HuH-7 (cell line): ENCODE results near the gene USP36.
A peak's percentile ranks its signal among the peaks of the same experiment; 100 is the strongest.
"Not testable (repeated sequence)": the region's sequence is repeated elsewhere in the genome, so short reads cannot be mapped to it uniquely, and the experiment has no call there.

ENCODE experiments used
- DNase-seq: peaks from one replicate; pipeline ENCODE4 v3.0.0; 2011; ENCODE audit warnings: low spot score

The USP36 gene

DNA sequence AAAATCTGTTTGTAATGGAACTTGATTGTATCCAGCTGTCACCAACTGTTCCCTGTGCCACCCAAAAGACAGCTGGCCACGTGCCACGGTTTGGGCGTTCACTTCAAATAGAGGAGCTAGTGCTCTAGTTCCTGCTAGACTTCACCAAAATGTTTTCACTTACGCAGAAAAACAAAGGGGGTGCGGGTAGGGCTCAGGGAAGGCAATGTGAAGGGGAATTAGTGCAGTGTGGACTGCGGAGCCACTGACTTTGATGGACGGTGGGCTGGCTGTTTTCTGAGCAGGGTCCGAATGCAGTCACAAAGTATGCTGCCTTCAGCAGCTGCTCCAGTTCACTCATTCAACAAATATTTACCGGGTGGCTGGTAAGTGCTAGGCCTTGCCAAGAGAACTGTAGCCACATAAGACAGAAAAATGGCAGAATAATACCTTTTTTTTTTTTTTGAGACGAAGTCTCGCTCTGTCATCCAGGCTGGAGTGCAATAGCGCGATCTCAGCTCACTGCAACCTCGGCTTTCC lies 50.9 kb downstream of the USP36 start:
- no peak for DNase-seq

DNA sequence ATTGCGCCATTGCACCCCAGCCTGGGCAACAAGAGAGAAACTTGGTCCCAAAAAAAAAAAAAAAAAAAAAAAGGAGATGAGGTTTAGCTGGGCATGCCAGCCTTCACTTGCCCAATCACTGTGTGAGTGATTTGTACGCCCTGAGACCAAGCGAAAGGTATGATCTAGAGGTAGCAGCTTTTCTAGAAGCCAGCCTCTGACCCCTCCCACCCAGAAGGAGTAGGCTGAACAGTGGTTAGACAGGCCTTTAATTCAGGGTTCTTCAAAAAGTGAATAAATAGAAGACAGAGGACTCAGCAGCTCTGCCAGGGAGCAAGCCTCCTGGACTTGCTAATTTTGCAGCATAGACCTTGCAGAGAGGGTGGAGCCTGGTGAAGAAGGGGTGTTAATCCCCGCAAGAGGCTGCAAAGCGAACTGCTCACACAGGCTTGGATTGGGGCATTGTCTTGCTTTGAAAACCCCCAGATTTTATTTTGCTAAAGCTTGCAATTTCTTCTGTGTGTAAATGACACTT lies 51.4 kb downstream of the USP36 start:
- no peak for DNase-seq

GRCh38 chr17:78788451-78788850 lies 52.2 kb downstream of the USP36 start:
- DNase-seq = no peak

DNA sequence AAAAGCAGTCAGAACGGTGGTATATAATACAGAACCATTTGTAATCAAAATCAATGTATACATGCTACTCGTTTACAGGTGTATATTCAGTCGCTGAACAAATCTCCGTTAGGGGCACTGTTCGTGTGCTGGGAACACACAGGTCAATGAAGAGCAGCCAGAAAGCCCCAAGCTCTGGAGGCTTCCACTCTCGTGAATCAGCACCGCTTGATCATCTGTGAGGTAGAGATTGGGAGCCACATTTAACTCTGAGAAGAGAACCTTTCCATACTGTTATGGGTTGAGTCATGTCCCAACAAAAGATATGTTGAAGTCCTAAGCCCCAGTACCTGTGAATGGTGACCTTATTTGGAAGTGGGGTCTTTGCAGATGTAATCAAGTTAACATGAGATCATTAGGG lies 53.2 kb downstream of the USP36 start:
- peak; percentile 66 for DNase-seq

- no peak for DNase-seq
Observed at GRCh38 chr17:78785663-78786057, 55.0 kb downstream of the USP36 start.

DNA sequence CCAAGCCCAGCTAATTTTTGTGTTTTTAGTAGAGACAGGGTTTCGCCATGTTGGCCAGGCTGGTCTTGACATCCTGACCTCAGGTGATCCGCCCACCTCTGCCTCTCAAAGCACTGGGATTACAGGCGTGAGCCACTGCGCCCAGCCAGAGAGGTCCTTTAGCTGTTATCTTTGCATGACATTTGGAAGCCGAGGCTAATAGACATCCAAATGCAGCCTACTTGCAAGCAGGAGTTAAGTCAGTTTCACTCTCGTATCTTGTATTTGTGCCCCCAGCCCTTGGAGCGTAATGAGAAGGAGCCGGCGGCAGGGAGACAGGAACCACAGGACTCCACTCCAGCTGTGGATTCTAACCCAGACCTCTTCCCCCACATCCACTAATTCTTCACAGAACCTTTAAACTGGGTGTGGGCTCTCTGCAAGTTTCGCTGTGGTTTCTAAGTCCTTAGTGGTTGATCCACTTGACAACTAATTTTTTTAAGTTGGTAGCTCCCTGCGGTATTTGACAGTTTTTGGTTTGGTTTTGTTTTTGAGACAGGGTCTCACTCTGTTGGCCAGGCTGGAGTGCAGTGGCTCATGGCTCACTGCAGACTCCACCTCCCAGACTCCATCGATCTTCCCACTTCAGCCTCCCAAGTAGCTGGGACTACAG lies 55.5 kb downstream of the USP36 start:
- DNase-seq = no peak

- no peak for DNase-seq
Observed at GRCh38 chr17:78784352-78784751, 56.3 kb downstream of the USP36 start.

DNA sequence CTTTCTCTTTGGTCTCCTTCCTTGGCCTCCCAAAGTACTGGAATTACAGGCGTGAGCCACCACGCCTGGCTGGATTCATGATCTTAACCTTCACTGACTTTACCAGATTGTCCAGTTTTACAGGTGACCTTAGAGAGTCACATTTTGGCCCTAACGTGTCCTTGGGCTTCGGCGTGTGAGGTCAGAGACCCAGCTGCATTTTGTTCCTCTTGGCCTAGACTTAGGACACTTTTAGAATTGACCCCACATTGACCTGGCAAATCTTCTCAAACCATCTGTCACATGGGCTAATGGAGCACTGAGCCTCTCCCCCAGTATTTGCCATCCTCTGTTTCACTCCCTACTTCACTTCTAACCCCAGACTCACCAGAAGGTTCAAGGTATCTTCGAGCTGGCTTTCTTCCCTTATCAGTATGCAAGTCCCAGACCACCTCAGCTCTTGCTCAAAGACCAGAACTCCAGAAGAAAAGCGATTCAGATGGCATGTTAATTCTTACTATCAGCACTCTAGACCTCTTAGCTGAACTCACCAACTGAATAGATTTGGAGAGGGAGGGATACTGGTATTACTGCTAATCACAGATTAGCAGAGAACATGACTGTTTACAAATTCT lies 56.8 kb downstream of the USP36 start:
- no peak for DNase-seq

- no peak for DNase-seq
Observed at GRCh38 chr17:78781893-78782304, 58.7 kb downstream of the USP36 start, which contains the start of gene CYTH1. TSS of gene CYTH1 (minus strand) at chr17:78782273. CDS start at chr17:78782223, 50 bp downstream.

- no peak for DNase-seq
Observed at GRCh38 chr17:78781104-78781892, 59.3 kb downstream of the USP36 start.

DNA sequence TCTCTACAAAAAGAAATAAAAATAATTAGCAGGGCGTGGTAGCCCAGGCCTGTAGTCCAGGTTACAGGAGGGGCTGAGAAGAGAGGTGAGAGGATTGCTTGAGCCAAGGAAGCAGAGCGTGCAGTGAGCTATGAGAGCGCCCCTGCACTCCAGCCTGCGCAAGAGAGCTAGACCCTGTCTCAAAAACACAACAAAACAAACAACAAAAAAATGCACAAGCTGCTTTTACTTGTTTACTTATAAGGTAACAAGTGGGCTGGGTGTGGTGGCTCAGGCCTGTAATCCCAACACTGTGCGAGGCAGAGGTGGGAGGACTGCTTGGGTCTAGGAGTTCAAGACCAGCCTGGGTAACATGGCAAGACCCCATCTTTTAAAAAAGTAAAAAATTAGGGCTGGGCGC lies 60.3 kb downstream of the USP36 start:
- no peak for DNase-seq

GRCh38 chr17:78779850-78780249 lies 60.8 kb downstream of the USP36 start:
- DNase-seq = no peak

DNA sequence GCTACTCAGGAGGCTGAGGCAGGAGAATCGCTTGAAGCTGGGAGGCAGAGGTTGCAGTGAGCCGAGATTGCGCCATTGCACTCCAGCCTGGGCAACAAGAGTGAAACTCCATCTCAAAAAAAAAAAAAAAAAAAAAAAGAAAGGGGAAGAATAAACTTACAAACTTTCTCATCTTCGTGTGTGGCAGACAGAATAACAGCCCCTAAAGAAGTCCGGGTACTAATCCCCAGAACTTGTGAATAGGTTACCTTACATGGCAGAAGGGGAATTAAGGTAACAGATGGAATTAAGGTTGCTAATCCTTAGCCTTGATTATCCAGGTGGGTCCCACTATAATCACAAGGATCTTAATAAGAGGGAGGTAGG lies 61.3 kb downstream of the USP36 start:
- DNase-seq = not testable (repeated sequence)

DNA sequence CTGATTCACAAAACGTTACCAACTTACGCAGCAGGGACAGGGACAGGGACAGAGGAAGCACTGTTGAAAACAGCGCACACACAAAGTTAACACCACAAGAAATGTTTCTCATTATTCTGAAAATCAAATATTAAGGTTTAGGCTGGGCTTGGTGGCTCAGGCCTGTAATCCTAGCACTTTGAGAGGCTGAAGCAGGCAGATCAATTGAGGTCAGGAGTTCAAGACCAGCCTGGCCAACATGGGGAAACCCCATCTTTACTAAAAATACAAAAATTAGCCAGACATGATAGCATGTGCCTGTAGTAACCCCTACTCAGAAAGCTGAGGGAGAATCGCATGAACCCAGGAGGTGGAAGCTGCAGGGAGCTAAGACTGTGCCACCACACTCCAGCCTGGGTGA lies 62.7 kb downstream of the USP36 start:
- DNase-seq = no peak

DNA sequence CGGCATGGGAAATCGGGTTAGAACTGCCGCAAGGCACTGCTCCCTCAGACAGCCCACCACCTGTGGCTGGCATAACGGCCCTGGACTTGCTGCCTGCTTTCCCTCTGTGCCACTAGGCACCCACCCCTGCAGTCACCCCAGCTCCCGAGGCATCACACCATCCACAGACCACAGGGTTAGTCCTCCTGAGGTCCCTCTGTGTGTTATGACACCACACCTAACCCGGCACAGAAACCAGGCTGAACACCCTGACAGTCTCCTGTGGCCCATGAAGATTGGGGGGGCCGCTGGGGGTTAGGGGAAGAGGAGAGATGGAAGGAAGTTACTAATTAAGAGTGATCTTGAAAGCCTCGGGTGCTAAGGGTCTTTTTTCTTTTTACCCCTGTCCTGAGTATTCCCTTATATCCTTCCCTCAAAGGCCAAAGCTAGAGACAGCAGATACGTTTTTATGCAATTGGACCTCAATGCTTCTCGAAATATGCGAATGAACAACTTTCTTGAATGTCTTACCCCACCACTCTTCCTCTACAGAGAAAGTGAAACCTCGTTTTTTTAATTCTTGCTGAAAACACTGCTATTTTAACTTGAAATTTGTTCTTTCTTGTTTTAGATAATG lies 65.5 kb downstream of the USP36 start:
- DNase-seq = no peak

GRCh38 chr17:78774453-78774852 lies 66.2 kb downstream of the USP36 start:
- DNase-seq = no peak

GRCh38 chr17:78771758-78772382 lies 68.7 kb downstream of the USP36 start:
- no peak for DNase-seq

DNA sequence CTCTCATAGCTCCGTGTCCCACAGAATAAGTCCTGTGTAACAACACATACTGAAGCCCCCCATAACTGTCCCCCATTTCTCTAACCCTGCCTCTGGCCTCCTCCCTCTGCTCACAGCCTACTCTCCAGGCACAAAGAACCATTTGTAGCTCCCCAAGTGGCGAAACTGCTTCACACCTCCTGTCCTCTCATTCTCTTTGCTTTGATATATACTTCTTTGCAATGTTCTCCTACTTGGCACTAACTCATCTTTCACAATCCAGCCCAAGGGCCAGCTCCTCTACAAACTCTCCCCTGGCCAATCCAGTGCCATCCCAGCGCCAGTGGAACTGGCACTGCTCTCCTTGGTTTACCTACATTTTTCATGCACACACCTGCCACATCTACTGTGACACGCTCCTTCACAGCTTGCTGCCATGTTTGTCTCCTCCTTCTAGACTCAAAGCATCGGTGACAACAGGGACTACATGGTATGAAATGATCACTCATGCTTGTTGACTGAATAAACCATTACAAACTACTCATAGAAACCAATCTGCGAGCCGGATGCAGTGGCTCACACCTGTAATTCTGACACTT lies 71.3 kb downstream of the USP36 start:
- no peak for DNase-seq

DNA sequence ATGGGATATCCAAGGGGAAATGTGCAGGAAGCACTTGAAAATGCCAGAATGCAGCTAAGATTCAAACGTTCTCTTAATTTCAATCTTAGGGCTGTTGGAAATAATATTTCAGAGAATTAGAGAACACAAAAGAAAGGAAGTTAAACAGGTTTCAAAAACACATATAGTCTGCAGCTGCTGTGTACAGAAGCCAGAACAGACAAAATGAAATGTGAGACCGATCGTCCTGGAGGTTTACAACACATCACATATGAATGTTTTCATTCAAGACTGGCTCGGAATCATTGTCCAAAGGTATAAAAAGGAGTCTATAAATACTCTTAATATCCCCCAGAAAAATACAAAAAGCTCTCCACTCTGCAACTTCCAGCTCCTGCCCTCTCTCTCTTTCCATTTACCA lies 72.8 kb downstream of the USP36 start:
- DNase-seq = no peak

- DNase-seq = no peak
Observed at GRCh38 chr17:78766743-78767294, 73.8 kb downstream of the USP36 start.

DNA sequence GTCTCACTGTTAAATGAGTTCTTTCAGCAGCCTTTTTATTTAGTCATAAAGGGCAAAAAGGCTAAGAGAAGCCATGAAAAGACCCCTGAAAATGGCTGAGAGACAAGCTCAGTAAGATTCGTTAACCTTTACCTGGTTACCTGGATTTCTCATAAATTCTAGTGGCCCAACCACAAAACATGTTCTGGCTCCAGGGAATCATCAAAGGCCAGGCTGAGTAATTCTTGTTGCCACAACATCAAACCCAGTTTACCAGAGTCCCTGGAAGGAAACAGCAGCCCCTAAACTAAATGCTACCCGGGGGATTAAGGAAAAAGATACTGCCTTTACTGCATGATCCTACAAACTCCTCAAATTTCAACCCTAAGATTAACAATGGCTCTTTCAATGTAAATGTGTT lies 74.4 kb downstream of the USP36 start:
- no peak for DNase-seq
